Peyer's patch (tissue), 4 donors: ENCODE measurements around the gene RUNX3.

Experiments used
- POLR2A ChIP-seq, 2 donors: fragments of 450-650 bp; IDR thresholded peaks; one replicate each; pipeline ENCODE4 v1.5.1; 2017; ENCODE audit warnings: antibody characterized with exemption in 2 of 2, mild to moderate bottlenecking in 2 of 2, moderate library complexity in 2 of 2
- TF ChIP-seq, protein P1 (sequence below), 6 experiments: fragments of 450-650 bp in 4 of 6; fragments of 200-600 bp in 2 of 6; sonication (generic) in 1 of 6; IDR thresholded peaks; one replicate each; pipeline ENCODE4 v1.5.1; 2017 to 2019; ENCODE audit warnings: antibody characterized with exemption in 6 of 6, mild to moderate bottlenecking in 3 of 6, moderate library complexity in 1 of 6

DNA sequence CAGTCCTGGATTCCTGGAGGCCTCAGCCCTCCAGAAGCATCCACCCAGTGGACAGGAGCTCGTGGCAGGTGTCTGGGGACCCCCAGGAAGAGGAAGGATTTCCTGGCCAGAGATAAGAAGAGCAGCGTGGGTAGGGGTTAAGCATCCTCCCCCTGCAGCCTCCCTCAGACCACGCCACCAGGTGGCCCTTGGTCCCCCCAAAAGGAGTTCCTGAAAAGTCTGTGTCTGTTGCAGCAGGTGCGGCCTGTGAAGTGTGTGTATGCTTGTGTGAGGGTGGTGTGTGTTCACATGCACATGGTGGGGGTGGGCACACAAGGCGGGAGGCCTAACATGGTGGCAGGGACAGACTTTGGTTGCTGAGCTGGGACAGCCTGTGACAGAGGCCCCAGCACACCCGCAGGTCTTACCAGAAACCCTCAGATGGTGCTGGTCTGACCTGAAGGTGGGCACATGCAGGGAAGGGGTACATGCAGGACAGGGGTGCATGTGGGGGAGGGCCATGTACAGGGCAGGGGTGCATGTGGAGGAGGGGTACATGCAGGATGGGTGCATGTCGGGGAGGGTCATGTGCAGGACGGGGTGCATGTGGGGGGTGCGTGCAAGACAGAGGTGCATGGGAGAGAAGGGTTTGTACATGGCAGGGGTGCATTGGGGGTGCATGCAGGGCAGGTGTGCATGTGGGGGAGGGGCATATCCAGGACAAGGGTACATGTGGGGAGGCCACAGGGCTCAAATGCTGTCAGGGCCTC, 18.2 kb upstream of the RUNX3 start:
- TF ChIP-seq, protein P1, sequence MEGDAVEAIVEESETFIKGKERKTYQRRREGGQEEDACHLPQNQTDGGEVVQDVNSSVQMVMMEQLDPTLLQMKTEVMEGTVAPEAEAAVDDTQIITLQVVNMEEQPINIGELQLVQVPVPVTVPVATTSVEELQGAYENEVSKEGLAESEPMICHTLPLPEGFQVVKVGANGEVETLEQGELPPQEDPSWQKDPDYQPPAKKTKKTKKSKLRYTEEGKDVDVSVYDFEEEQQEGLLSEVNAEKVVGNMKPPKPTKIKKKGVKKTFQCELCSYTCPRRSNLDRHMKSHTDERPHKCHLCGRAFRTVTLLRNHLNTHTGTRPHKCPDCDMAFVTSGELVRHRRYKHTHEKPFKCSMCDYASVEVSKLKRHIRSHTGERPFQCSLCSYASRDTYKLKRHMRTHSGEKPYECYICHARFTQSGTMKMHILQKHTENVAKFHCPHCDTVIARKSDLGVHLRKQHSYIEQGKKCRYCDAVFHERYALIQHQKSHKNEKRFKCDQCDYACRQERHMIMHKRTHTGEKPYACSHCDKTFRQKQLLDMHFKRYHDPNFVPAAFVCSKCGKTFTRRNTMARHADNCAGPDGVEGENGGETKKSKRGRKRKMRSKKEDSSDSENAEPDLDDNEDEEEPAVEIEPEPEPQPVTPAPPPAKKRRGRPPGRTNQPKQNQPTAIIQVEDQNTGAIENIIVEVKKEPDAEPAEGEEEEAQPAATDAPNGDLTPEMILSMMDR (IDR thresholded peaks at IDR 0.05): peak in 1 of 6 experiments; percentile 16
- TF ChIP-seq POLR2A (IDR thresholded peaks at IDR 0.05): no peak
